Thyroid gland (tissue), 4 donors: Measurements from ENCODE around the gene TBC1D2B.

Experiments
- POLR2A ChIP-seq, 2 donors: fragments of 450-650 bp; IDR thresholded peaks; one replicate each; pipeline ENCODE4 v1.6.1; 2017; ENCODE audit warnings: antibody characterized with exemption in 2 of 2, mild to moderate bottlenecking in 2 of 2, moderate library complexity in 1 of 2
- TF ChIP-seq, protein P1 (sequence below), 6 experiments: fragments of 200-600 bp in 3 of 6; fragments of 450-650 bp in 3 of 6; sonication (generic) in 3 of 6; IDR thresholded peaks; one replicate each; pipeline ENCODE4 v1.5.1; 2016 to 2019; ENCODE audit warnings: antibody characterized with exemption in 6 of 6, mild to moderate bottlenecking in 2 of 6, inconsistent platforms in 1 of 6, moderate library complexity in 1 of 6

DNA sequence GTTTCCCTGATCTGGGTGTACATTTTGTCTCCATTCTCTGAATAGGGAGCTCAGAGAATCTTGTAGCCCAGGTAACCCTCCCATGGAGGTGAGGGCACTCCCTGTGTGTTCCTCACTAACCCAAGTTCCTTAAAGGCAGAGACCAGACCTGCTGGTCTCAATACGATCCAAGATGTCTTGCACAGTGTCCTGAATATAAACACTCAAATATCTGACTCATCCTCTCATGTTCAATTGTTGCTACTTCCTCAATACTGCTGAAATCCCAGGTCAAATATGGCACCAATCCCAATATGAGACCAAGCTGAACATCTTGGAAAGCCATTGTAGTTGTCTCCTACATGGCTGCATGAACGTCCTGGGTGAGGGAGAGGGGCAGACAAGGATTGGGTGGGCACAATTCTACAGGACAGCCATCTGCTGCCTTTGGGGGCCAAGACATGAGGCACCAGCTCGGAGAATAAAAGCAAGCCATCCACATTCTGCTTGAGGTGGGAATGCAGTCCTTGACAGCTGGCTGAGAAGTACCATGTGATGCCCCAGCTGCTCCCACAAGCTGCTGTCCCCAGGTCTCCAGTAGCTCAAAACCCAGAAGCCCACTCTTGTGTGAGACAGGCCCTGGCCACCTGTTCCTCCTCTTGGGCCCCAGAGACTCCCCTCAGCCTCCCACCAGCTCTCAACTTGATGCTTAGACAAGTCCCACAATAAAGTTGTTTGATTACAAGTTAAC lies 18.2 kb downstream of the TBC1D2B start:
- TF ChIP-seq, protein P1, sequence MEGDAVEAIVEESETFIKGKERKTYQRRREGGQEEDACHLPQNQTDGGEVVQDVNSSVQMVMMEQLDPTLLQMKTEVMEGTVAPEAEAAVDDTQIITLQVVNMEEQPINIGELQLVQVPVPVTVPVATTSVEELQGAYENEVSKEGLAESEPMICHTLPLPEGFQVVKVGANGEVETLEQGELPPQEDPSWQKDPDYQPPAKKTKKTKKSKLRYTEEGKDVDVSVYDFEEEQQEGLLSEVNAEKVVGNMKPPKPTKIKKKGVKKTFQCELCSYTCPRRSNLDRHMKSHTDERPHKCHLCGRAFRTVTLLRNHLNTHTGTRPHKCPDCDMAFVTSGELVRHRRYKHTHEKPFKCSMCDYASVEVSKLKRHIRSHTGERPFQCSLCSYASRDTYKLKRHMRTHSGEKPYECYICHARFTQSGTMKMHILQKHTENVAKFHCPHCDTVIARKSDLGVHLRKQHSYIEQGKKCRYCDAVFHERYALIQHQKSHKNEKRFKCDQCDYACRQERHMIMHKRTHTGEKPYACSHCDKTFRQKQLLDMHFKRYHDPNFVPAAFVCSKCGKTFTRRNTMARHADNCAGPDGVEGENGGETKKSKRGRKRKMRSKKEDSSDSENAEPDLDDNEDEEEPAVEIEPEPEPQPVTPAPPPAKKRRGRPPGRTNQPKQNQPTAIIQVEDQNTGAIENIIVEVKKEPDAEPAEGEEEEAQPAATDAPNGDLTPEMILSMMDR (IDR thresholded peaks at IDR 0.05) = no peak
- TF ChIP-seq POLR2A (IDR thresholded peaks at IDR 0.05) = no peak
